ENCODE measurements around the gene LSAMP.

DNA sequence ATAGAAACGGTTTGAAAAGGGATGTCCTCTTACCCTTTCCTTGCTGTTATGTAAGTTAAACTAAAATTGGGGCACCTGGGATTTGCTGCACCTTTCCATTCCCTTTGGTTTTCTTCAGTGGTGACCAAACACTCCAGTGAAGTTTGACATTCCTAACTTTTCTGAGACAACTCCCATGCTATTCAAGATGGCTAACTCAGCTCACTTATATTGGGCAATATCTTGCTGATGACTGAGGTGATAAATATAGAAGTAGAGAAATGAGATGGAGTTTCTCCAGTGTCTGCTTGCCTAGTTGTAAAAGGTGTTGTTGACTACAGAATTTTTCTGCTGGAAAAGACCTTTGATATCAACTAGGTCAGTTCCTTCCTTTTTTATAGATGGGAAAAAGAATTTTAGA is 530.2 kb downstream of the LSAMP start:
- TF ChIP-seq SMC3 (IDR thresholded peaks at IDR 0.05; ENCODE audit: low read depth, low read length) (no peak), SIN3A (IDR thresholded peaks at IDR 0.05; ENCODE audit: borderline replicate concordance, low read depth, low read length) (no peak), GABPA (IDR thresholded peaks at IDR 0.05; ENCODE audit: low read depth) (no peak), RAD21 (IDR thresholded peaks at IDR 0.05; ENCODE audit: low read length) (no peak)
- TF ChIP-seq, protein P1, sequence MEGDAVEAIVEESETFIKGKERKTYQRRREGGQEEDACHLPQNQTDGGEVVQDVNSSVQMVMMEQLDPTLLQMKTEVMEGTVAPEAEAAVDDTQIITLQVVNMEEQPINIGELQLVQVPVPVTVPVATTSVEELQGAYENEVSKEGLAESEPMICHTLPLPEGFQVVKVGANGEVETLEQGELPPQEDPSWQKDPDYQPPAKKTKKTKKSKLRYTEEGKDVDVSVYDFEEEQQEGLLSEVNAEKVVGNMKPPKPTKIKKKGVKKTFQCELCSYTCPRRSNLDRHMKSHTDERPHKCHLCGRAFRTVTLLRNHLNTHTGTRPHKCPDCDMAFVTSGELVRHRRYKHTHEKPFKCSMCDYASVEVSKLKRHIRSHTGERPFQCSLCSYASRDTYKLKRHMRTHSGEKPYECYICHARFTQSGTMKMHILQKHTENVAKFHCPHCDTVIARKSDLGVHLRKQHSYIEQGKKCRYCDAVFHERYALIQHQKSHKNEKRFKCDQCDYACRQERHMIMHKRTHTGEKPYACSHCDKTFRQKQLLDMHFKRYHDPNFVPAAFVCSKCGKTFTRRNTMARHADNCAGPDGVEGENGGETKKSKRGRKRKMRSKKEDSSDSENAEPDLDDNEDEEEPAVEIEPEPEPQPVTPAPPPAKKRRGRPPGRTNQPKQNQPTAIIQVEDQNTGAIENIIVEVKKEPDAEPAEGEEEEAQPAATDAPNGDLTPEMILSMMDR (IDR thresholded peaks at IDR 0.05) = no peak
- TF ChIP-seq, protein P2, sequence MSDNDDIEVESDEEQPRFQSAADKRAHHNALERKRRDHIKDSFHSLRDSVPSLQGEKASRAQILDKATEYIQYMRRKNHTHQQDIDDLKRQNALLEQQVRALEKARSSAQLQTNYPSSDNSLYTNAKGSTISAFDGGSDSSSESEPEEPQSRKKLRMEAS (IDR thresholded peaks at IDR 0.05; ENCODE audit: low read depth) = no peak

Data from SK-N-SH (cell line).